GM18499 (cell line): ENCODE results near the gene PSMD13.

ENCODE experiments used
- ATAC-seq: cut with Tn5 transposase; IDR thresholded peaks from one replicate; pipeline ENCODE4 v1.9.1; 2021; ENCODE audit warnings: moderate number of reproducible peaks; ENCODE audit not compliant: insufficient read depth, unreplicated experiment

PSMD13 gene

DNA sequence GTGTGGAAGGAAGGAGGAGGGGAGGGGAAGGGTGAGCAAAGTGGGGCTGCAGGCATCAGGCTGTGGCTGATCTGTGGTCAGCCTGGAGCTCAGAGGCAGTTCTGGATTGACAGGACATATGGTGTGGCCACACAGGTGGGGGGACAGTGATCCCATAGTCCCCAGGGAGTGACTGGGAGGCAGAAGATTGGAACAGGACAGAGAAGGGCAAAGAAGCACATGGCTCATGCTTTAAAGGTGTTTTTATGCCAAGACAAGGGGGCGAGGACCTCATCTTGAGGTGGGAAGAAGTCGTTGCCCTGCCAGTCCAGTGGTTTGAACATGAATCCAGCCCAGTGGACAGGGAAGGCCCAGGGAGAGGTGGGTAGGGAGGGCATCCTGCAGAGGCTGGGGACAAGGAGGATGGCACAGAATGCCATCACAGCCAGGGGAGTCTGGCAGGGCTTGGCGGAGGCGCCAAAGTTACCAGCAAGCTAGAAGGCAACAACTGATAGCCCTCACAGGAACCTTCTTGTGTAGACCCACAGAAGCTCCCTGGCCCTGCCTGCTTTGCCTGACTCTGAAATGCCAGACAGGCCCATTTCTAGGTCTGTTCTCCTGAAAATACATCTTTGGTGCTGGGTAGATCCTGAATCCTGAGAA, 32.7 kb upstream of the PSMD13 start:
- ATAC-seq = no peak

DNA sequence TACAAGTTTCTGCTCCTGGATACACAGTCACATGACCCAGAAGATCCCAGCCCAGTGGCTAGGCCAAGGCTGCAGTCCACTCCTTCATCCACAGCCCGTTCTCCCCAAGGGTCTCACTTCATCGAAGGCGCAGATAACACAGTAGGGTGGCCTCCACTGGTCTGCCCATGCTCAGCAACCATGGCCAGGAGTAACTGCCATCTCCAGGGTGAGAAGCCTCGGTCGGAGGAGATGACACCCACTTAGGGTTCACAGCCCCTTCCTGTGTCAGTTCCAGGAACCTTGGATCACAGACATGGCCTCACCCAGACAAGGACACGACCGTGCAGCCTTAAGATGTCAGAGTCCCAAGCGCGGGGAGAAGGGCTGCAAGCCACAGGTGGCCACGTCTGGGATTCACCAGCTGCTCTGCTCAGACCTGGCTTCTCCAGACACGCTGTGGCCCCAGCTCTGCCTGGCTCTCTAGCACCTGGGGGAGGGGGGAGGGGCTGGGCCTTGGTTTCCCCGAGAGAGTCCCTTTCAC, 32.1 kb upstream of the PSMD13 start:
- no peak for ATAC-seq

DNA sequence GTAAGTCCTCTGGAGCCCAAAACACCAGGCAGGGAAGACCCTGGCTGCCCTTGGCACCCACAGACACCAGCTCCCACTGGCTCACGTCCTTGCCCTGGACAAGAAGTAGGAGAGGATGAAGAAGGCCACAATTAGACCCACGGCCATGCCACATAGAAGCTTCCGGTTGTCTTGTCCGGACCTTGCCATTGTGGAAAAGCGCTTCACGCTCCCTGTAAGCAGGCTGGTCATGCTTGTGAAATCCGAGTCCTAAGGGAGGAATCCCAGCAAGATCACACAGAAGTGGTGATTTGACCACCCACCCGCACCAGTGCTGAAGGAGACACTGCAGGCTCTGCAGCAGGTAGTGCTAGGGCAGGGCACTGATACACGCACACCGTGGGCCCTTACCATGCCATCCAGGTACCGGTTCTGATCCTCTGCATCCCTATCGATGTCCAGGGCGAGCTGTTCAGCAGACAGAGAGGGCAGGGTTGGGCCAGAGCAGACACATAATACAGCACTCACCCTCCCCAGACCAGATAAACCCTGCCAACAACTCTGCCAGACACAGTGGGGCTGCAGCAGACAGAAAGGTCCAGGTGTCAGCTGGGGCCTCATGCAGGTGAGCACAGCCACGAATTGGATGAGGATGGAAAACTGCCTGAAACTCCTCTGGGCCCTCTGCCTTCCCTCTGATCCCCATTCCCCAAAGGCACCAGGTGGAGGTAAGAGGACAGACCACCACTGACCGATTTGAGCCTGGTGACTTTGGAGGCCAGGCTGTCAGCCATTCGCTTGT, 31.4 kb upstream of the PSMD13 start:
- no peak for ATAC-seq

DNA sequence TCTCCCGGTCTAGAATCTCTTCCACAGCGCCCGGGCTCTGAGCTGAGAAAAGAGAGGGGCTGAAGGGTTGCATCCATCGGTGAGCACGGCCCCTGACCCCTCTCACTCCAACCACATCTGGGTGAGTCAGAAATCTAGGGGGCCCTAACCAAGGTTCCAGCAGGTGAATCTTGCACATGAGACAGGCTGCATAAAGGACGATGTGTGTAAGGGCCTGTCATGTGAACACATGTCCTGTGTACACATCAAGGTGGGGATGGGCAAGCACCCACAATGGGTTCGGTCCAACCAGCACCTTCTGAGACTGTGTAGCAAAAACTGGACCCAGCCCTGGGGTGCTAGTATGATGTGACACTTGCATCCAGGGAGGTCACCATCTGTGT, 30.8 kb upstream of the PSMD13 start:
- no peak for ATAC-seq

DNA sequence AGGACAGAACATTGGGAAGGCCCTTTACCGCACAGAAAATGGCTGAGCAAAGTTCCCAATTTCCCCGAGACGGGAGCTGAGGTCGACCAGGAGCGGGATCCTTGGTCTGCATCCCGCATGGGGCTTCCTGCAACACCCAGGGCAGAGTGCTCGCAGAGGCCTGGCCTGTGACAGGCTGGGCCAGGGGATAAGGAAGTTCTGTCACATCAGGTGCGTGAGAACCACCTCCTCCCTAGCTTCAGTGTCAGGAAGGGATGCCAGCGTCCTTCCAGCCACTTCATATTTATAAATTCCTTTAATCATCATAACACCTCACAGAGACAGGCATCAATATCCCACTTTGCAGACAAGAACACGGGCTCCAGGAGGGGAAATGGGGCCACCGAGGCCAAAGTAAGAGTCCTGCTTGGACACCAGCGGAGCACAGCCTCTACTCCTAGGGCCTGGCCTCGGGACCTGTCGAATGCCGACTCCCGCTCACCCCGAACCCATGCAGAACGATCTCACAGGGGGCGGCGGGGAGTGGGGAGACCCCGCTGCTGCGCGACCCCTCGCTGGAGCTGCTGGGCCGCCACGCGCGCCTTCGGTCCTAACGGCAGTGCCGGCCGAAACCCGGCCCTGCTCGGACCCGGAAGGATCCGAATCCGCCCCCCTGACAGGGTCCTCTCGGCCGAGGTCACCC, 30.1 kb upstream of the PSMD13 start:
- no peak for ATAC-seq

DNA sequence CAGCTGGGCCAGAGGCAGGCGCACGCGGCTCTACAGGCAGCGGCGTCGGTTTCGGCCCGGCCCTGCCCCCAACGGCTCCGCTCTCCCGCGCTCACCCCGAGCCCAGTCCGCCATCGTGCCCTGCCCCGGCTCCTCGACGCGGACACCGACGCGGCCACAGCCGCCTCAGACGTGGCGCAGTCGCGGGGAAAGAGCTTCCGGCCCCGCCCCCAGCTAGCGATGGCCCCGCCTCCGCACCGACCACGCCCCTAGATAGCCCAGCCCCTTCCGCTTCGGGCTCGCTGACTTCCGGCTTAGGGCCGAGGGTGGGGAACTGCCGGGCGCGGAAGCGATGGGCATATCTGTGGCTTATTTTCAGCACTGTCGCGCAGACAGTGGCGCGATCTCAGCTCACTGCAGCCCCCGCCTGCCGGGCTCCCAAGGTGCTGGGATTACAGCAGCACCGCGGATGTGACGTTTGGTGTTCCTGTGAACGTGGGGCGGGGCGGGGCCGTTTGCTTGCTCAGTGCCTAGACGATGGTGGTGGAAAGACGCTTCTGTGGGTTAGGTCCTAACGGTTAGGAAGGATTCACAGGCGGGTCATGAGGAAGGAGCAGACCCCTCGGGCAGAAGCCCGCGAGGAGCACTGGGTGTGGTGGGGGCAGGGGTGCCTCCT, 29.4 kb upstream of the PSMD13 start, which contains the start of the genes BET1L and RIC8A:
BET1L (minus strand) TSS at position 192 of the 655 bp plus-strand sequence; CDS start at position 114, 78 bp downstream.
RIC8A (plus strand) TSS at position 501 of the 655 bp plus-strand sequence. CDS start 1,147 bp downstream, outside the sequence.
- peak; percentile 78 for ATAC-seq

DNA sequence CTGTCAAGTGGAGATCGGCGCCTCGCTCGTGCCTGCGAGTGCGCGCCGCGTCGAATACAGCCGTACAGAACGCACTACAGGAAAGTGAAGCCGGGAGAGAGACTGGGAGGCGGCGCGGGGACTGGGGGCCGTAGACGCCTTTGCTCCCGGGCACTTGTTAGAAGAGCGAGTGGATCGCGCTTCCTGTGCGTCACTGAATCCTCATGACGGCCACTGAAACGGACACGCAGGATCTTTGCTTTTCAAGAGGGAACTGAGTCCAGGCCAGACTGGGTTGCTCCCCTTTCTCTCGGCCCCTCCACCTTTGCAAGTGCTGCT, 29.0 kb upstream of the PSMD13 start:
- ATAC-seq = no peak

DNA sequence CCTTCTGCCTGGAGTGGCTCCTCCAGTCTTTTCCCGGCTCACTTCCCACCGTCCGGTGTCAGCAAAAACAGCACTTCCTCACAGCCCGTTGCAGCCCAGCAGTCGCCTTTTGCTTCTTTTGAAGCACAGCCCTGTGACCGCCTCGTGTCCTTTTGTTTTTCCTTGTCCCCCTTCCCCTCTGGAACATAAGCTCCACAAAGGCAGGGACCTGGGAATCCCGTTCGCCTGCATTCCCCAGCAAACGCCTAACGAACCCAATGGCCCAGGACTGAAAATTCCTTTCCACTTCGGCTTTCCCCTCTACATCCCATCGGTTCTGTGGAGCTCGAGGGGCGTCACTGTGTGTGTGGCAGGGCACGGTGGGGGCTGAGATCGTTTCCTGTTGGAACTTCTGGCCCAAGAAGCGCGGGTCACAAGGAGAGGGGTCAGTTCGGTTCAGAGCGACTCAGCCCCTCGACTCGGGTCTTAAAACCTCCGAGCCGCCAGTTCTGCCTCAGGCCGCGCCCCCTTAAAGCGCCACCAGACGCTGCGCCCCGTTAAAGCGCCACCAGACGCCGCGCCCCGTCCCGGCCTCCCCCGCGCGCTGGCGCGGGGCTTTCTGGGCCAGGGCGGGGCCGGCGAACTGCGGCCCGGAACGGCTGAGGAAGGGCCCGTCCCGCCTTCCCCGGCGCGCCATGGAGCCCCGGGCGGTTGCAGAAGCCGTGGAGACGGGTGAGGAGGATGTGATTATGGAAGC, 28.4 kb upstream of the PSMD13 start:
- ATAC-seq = no peak

DNA sequence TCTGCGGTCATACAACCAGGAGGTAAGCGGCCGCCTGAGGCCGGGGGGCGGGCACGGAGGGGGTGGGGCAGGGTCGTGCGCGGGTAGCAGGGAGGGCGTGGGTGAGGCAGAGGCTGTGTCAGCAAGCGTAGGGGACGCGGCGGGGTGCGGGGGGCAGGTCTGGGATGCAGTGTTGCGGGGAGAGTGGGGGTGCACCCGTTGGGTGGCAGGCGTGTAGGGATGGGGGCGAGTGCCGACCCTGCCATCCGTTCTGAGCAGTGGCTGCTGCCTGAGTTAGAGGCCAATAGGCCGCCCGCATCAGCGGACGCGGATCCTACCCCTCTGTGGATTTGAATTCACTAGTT, 27.9 kb upstream of the PSMD13 start:
- no peak for ATAC-seq

DNA sequence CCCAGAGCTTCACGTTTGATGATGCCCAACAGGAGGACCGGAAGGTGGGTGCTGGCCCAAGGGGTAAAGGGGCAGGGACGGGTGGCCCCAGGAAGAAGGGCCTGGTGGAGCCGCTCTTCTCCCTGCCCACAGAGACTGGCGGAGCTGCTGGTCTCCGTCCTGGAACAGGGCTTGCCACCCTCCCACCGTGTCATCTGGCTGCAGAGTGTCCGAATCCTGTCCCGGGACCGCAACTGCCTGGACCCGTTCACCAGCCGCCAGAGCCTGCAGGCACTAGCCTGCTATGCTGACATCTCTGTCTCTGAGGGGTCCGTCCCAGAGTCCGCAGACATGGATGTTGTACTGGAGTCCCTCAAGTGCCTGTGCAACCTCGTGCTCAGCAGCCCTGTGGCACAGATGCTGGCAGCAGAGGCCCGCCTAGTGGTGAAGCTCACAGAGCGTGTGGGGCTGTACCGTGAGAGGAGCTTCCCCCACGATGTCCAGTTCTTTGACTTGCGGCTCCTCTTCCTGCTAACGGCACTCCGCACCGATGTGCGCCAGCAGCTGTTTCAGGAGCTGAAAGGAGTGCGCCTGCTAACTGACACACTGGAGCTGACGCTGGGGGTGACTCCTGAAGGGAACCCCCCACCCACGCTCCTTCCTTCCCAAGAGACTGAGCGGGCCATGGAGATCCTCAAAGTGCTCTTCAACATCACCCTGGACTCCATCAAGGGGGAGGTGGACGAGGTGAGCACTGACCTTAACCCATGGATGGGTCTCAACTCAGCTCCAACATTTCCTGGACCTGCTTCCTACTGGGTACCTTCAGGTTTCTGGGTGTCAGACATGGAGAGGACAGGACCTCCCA, 27.3 kb upstream of the PSMD13 start:
- ATAC-seq = no peak

DNA sequence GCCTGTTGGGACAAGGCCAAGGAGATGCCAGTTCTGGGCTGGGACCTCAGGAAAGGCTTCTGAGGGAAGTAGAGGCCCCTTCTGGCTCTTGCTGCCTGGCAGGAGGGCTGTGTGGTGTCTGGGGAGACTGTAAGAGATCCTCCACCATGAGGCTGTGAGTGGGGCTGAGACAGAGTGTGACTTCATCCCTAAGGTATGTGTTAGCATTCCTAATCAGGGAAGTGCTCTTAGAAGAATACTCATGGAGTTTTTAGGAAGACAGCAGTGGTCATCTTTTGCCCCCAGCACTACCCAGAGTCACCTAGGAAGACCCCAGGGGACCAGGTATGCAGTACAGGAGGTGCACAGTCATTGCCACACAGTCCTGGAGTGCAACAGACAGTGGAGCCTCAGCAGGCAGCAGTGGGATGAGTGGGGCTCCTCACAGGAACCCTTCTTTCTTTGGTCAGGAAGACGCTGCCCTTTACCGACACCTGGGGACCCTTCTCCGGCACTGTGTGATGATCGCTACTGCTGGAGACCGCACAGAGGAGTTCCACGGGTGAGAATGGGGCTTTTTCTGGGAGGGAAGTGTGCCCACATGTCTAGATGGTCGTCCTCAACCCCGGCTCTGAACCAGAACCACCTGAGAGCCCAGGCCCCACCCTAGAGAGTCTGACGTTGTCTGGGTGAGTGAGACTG, 26.5 kb upstream of the PSMD13 start:
- no peak for ATAC-seq

DNA sequence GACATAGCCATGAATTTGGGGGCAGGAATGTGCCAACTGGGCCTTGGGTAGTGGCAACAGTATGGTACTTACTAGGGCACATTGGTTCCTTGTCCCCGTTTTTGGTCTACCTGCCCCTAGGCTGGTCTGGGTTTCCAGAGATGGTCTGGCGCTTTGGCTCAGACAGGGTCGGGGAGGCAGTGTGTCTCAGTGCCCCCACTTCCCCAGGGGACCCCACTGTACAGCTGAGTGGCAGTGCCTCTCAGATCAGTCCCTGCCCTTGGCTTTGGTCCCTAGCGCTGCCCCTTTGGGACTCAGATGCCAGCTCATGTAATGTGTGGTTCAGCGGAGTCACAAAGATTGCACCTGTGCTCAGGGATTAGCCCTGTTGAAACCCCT, 26.0 kb upstream of the PSMD13 start:
- ATAC-seq = no peak

DNA sequence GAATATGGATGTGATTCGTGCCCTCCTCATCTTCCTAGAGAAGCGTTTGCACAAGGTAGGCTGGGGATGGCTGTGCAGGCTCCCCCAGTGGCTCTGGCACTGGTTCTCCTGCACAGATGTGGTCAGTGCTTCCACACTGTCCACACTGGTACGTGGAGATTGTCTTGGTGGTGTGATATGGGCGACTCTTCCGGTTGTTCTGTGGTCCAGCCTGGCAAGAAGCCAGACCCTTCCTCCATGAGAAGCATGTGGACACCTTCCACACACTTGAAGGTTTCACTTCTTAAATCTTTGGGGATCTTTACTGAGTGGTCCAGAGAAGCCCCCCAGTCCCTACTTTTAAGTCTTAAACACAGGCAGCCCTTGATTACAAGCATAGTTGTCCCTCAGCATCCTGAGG, 25.5 kb upstream of the PSMD13 start:
- ATAC-seq = no peak

DNA sequence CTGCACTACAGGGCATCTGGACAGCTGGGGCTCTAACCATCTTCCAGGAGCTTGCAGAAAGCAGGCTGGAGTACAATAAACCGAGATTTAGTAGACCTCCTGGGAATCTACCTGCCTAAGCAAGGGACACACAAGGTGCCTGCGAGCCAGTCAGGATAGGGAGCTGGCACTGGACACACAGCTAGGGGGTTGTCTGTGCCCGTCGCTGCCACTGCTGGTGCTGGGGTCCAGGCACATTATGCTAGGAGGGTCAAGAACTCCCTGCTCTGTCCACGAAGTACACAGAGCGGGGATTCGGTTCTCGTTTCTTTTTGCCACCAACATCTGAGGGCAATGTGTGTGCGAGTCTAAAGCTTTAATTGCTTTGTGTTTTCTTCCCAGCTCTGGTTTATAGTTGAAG, 25.0 kb upstream of the PSMD13 start:
- ATAC-seq = no peak

DNA sequence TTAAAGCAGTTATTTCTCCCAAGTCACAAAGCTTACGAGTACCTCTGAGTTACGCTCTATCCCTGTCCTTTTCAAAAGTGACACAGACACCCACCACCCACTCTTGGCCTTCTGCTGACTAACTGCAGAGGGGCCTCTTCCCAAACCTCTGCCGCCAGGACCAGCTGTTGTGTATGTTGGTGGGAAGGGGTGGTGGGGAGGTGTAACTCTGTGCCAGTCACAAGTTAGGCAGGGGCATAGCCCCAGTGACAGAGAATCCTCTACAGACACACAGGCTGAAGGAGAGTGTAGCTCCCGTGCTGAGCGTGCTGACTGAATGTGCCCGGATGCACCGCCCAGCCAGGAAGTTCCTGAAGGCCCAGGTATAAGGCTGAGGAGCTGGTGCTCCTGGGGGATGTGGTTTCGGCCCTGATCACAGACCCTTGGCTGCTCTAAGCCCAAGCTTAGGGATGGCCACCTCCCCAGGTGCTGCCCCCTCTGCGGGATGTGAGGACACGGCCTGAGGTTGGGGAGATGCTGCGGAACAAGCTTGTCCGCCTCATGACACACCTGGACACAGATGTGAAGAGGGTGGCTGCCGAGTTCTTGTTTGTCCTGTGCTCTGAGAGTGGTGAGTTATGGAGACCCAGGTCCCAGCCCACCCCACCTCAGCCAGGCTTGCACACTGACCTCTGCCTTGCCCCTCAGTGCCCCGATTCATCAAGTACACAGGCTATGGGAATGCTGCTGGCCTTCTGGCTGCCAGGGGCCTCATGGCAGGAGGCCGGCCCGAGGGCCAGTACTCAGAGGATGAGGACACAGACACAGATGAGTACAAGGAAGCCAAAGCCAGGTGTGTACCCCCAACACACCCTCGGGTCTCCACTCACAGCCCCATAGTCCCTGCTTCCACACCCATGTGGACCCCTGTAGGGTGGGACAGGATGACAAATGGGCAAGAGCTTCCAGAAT, 24.4 kb upstream of the PSMD13 start:
- no peak for ATAC-seq

DNA sequence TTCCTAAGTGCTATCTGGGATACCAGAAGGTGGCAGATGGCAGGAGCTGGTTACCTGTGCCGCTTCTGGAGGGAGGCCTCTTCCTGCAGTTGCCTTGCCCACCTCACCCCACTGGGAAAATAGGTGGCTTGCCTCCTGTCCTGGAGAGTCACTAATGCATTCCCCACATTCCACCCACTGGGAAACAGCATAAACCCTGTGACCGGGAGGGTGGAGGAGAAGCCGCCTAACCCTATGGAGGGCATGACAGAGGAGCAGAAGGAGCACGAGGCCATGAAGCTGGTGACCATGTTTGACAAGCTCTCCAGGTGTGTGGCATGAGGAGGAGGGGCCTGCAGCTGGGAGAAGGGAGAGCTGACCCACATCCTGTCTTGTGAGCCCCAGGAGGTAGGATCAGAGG, 23.7 kb upstream of the PSMD13 start:
- no peak for ATAC-seq

DNA sequence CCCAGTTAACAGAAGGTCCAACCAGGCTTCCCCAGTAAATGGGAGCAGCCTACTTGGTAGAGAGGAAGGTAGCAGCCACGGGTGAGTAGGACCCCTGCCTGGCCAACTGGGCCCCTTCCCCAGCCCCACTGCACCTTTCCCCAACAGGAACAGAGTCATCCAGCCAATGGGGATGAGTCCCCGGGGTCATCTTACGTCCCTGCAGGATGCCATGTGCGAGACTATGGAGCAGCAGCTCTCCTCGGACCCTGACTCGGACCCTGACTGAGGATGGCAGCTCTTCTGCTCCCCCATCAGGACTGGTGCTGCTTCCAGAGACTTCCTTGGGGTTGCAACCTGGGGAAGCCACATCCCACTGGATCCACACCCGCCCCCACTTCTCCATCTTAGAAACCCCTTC, 22.7 kb upstream of the PSMD13 start:
- no peak for ATAC-seq

DNA sequence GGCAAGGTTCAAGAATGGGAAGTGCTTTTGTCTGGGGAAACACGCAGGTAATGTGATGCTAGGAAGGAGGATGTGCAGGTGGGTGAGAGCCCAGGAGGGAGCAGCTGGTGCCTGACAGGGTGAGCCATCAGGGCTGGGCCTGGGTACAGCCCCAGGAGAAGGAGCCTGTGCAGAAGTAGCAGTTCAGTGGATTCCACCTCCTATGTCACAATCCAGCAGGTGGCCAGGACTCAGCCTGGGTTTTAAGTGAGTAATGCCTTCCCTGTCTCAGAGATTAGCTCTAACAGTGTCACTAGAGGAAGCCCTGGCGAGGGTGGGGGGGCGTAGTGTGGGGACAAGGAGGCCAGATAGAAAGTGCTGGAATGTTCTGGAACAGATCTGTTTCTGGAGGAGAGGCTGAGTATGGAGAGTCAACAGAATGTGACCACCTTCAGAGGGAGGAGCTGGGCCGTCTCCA, 21.2 kb upstream of the PSMD13 start:
- ATAC-seq = no peak
